Ishikawa (cell line): ENCODE results near the gene MSH5.

ENCODE experiments used
- TF ChIP-seq, protein P1 (sequence below): IDR thresholded peaks from 2 replicates; pipeline ENCODE4 v1.6.1; 2012
- TF ChIP-seq, protein P2 (sequence below): IDR thresholded peaks from 2 replicates; pipeline ENCODE4 v1.6.1; 2012; ENCODE audit warnings: low read depth, mild to moderate bottlenecking

DNA sequence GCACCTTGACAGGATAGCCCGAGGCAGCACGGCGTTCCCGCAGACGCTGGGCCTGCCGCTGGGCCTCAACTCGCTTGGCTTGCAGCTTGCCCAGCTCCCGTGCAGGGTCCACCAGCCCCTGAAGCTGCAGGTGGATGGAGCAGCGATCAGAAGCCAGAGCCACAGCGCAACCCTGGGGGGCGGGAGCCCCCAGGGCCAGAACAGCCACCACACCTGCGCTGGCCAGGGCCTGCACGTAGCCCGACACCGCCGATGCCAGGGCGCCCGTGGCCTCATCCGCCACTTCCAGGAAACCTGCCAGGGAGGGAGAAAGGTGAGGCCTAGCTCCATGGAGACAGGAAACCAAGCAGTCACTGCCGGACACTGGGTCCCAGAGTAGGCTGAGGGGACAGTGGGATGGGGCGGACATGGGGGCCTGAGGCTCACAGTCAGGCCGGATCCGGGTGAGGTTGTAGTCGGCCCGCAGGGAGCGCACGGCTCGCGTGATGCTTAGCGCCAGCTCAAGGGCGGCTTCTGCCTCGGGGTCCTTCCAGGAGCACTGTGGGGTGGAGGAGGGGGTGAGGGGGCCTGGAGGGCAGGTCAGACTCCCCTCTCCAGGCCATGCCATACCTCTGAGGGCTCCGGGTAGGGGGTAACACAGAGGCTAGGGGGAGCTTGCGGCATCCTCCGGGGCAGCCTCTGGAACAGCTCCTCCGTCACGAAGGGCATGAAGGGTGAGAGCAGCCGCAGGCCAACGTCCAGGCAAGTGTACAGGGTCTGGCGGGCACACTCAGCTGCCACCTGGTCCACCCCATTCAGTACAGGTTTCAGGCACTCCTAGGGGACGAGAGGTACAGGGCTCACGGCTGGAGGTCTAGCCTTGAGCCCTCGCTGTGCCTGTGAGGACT, 39.4 kb downstream of the MSH5 start:
- TF ChIP-seq, protein P1, sequence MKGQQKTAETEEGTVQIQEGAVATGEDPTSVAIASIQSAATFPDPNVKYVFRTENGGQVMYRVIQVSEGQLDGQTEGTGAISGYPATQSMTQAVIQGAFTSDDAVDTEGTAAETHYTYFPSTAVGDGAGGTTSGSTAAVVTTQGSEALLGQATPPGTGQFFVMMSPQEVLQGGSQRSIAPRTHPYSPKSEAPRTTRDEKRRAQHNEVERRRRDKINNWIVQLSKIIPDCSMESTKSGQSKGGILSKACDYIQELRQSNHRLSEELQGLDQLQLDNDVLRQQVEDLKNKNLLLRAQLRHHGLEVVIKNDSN = no peak
- TF ChIP-seq, protein P2, sequence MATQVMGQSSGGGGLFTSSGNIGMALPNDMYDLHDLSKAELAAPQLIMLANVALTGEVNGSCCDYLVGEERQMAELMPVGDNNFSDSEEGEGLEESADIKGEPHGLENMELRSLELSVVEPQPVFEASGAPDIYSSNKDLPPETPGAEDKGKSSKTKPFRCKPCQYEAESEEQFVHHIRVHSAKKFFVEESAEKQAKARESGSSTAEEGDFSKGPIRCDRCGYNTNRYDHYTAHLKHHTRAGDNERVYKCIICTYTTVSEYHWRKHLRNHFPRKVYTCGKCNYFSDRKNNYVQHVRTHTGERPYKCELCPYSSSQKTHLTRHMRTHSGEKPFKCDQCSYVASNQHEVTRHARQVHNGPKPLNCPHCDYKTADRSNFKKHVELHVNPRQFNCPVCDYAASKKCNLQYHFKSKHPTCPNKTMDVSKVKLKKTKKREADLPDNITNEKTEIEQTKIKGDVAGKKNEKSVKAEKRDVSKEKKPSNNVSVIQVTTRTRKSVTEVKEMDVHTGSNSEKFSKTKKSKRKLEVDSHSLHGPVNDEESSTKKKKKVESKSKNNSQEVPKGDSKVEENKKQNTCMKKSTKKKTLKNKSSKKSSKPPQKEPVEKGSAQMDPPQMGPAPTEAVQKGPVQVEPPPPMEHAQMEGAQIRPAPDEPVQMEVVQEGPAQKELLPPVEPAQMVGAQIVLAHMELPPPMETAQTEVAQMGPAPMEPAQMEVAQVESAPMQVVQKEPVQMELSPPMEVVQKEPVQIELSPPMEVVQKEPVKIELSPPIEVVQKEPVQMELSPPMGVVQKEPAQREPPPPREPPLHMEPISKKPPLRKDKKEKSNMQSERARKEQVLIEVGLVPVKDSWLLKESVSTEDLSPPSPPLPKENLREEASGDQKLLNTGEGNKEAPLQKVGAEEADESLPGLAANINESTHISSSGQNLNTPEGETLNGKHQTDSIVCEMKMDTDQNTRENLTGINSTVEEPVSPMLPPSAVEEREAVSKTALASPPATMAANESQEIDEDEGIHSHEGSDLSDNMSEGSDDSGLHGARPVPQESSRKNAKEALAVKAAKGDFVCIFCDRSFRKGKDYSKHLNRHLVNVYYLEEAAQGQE = no peak
